IPS DF 6.9 (cell line): ENCODE results near the gene NUMA1.
A peak's percentile ranks its signal among the peaks of the same experiment; 100 is the strongest.

Experiments used
- DNase-seq: peaks from one replicate; pipeline ENCODE4 v3.0.0-alpha.2; 2013; ENCODE audit warnings: low read depth, low spot score
- H3K27ac ChIP-seq: one replicate; pipeline ENCODE4 v1.5.1; 2013; ENCODE audit warnings: low read length, control low read depth
- H3K27me3 ChIP-seq: 2 replicates; pipeline ENCODE4 v1.6.1; 2013; ENCODE audit warnings: mild to moderate bottlenecking, low read length; ENCODE audit not compliant: control insufficient read depth, insufficient read depth
- H3K36me3 ChIP-seq: 2 replicates; pipeline ENCODE4 v1.6.1; 2013; ENCODE audit warnings: low read length; ENCODE audit not compliant: control insufficient read depth, insufficient read depth
- H3K4me1 ChIP-seq: 2 replicates; pipeline ENCODE4 v1.6.1; 2013; ENCODE audit warnings: low read length; ENCODE audit not compliant: control insufficient read depth, insufficient read depth
- H3K4me3 ChIP-seq: 2 replicates; pipeline ENCODE4 v1.5.1; 2013; ENCODE audit warnings: mild to moderate bottlenecking, low read length
- H3K9me3 ChIP-seq: 2 replicates; pipeline ENCODE4 v1.6.1; 2013; ENCODE audit warnings: low read length, inconsistent platforms; ENCODE audit not compliant: control insufficient read depth, insufficient read depth
- WGBS: extraction: QIAGEN DNeasy Blood & Tissue Kit; methylation state at CpG from one replicate; pipeline ENCODE4 v1.1.7; 2013; ENCODE audit warnings: mixed read lengths, missing lambda C conversion rate; ENCODE audit not compliant: insufficient read length, insufficient coverage; 5-methylcytosine and 5-hydroxymethylcytosine counted together

The NUMA1 gene

DNA sequence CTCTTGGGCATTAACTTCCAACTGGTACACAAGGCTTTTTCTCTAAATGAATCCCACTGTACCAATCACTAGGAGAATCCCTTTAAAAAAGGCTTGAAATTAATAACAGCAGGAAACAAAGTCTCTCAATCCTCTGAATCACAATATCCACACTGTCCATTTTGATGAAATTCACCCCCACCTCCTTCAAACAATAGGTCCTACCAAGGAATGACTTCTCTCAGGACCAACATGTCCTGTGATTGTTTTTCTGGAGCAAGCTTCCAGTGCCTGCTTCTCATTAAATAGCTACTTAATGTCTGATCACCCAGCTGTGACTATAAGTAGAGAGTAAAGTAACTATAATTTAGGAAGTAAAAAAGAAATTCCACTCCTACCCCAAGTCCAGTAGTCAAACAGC is 13.1 kb downstream of the NUMA1 start:
- Histone ChIP-seq H3K9me3 (no peaks in the 10 kb centered on the region), H3K27ac (no peak overlapping the region), H3K27me3 (no peaks in the 10 kb centered on the region), H3K4me3 (no peak overlapping the region), H3K4me1 (no peaks in the 10 kb centered on the region), H3K36me3 (no peaks in the 10 kb centered on the region)
- no peak for DNase-seq

- Histone ChIP-seq H3K36me3 (no peaks in the 10 kb centered on the region), H3K9me3 (no peaks in the 10 kb centered on the region), H3K4me1 (no peaks in the 10 kb centered on the region), H3K27ac (no peak overlapping the region), H3K4me3 (no peak overlapping the region), H3K27me3 (no peaks in the 10 kb centered on the region)
- DNase-seq = no peak
Observed at GRCh38 chr11:72066855-72067254, 13.5 kb downstream of the NUMA1 start.

- no peak for DNase-seq
- Histone ChIP-seq H3K4me1 (no peaks in the 10 kb centered on the region), H3K4me3 (no peak overlapping the region), H3K36me3 (no peaks in the 10 kb centered on the region; the same call in 1 of the 2 replicates), H3K27me3 (no peaks in the 10 kb centered on the region), H3K27ac (no peak overlapping the region), H3K9me3 (no peaks in the 10 kb centered on the region)
- no CpG with 5 or more reads among the region's 5 CpGs for WGBS
Observed at GRCh38 chr11:72061739-72062396, 18.5 kb downstream of the NUMA1 start.

- Histone ChIP-seq H3K4me1 (no peaks in the 10 kb centered on the region; the same call in 1 of the 2 replicates), H3K27ac (no peak overlapping the region), H3K9me3 (no peaks in the 10 kb centered on the region), H3K27me3 (no peaks in the 10 kb centered on the region), H3K36me3 (no peaks in the 10 kb centered on the region; the same call in 1 of the 2 replicates), H3K4me3 (no peak overlapping the region)
- 100% methylated on average over 1 of the region's 3 CpGs for WGBS
- no peak for DNase-seq
Observed at GRCh38 chr11:72058416-72059034, 21.8 kb downstream of the NUMA1 start.

- Histone ChIP-seq H3K4me3 (no peak overlapping the region), H3K4me1 (no peaks in the 10 kb centered on the region), H3K27me3 (no peaks in the 10 kb centered on the region), H3K27ac (no peak overlapping the region), H3K9me3 (no peaks in the 10 kb centered on the region), H3K36me3 (no peaks in the 10 kb centered on the region)
- no CpG with 5 or more reads among the region's 3 CpGs for WGBS
- no peak for DNase-seq
Observed at GRCh38 chr11:72048766-72049460, 31.4 kb downstream of the NUMA1 start.

- Histone ChIP-seq H3K9me3 (no peaks in the 10 kb centered on the region), H3K4me1 (no peaks in the 10 kb centered on the region), H3K27ac (no peak overlapping the region), H3K4me3 (no peak overlapping the region), H3K36me3 (no peaks in the 10 kb centered on the region), H3K27me3 (no peaks in the 10 kb centered on the region)
- no peak for DNase-seq
- no CpG with 5 or more reads among the region's 5 CpGs for WGBS
Observed at GRCh38 chr11:72045849-72046248, 34.5 kb downstream of the NUMA1 start.

GRCh38 chr11:72042064-72042745 is 38.1 kb downstream of the NUMA1 start:
- Histone ChIP-seq H3K27ac (no peak overlapping the region), H3K9me3 (no peaks in the 10 kb centered on the region), H3K4me1 (peaks cover 5% of the 10 kb centered on the region; the same call in 1 of the 2 replicates), H3K27me3 (no peaks in the 10 kb centered on the region), H3K4me3 (no peak overlapping the region), H3K36me3 (no peaks in the 10 kb centered on the region)
- DNase-seq = no peak
- WGBS = no CpG with 5 or more reads among the region's 5 CpGs

DNA sequence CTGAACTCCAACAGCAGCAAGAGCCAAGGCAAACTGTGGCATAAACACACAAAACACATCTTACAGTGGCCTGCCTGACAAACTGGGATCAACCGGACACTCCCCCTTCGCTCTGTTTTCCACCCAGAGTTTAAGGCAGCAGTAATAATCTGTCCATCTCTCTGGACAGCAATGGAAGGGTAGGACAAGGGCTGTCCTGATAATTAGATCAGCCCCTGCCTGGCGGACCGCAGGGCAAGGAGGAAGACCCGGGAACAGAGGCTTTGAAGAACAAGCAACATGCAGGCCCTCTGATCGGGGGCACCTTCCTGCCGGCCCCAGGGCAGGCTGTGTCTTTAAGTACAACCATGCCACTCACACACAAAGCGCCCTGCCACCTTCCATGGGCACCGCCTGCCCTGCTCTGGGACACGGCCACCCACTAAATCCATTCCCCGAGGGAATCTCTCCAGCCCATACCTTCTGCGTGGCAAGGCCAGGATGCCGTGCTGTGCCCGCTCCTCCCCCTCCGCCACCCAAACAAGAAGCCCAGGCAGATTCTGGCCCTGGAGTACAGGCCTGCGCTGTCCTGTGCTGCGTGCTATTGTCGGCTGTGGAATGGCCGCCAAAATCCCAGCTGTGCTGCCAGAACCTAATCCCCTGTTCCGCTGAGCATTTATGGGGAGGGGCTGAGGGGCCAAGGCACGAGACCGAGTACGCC is 38.8 kb downstream of the NUMA1 start:
- peaks cover 5% of the 10 kb centered on the region; the same call in 1 of the 2 replicates for H3K4me1 ChIP-seq
- peak overlapping the region; percentile 4; the same call in 1 of the 2 replicates for H3K4me3 ChIP-seq
- no CpG with 5 or more reads among the region's 23 CpGs for WGBS
- no peak overlapping the region for H3K27ac ChIP-seq
- no peak for DNase-seq
- H3K9me3 ChIP-seq = no peaks in the 10 kb centered on the region
- no peaks in the 10 kb centered on the region for H3K36me3 ChIP-seq
- H3K27me3 ChIP-seq = no peaks in the 10 kb centered on the region

DNA sequence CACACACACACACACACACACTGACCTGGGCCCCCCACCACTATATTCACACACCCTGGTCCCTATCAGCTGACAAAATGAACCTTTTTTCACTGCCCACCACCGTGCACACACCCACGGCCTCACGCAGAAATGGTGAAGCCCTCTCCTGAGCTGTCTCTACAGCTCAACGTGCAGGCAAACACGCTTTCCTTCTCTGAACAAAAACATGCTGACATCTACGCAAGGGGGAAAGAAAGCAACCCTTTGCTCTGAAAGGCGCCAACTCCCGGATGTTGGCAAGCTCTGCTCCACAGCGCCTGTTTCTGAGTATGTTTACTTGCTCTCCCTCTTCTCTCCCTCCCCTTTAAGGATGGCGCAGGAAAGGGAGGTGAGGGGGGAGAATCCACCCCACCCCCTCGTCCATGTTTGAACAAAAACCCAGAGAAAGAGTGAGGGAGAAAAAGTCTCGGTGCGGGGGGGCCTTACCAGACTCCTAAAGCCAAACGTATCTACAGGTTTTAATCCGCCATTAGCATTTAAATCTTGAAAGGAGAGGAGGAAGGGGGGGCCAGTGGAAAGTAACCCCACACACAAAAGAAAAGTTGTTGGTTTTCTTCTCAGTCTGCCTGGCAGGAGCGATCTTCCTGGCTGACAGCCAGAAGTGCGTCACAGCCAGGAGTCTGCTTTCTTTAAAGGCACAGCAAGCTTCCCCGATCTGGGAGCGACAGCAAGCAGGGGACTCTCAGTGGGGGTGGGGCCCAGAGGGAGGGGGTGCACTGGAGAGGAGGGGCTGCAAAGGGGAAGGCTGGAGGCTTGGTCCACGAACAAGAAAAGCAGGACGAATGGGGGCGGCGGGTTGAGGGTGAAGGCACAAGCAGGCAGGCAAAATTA is 39.6 kb downstream of the NUMA1 start:
- DNase-seq = peak; percentile 43
- Histone ChIP-seq H3K27ac (no peak overlapping the region), H3K4me3 (peak overlapping the region; percentile 4; the same call in 1 of the 2 replicates), H3K9me3 (no peaks in the 10 kb centered on the region), H3K27me3 (no peaks in the 10 kb centered on the region), H3K36me3 (no peaks in the 10 kb centered on the region), H3K4me1 (peaks cover 5% of the 10 kb centered on the region; the same call in 1 of the 2 replicates)
- no CpG with 5 or more reads among the region's 23 CpGs for WGBS
